ENCODE data around the gene NIPSNAP3A.

DNA sequence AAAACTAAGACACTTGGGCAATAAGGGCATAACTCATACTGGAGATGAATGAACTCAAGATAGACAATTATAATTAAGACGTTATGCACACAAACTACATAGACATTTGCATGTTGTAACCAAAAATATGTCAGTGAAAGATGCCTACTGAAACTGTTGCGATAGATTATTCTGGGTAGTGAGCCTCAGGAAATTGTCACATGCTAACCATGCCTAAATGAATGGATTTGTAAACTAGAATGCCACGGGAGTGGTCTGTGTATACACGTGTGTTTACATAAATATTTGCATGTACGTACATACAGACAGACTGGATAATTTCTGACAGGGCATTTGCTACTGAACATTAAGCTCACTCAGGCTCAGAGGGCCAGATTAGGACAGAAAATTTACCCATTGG lies 17.7 kb downstream of the NIPSNAP3A start:
- TF ChIP-seq, protein P1, sequence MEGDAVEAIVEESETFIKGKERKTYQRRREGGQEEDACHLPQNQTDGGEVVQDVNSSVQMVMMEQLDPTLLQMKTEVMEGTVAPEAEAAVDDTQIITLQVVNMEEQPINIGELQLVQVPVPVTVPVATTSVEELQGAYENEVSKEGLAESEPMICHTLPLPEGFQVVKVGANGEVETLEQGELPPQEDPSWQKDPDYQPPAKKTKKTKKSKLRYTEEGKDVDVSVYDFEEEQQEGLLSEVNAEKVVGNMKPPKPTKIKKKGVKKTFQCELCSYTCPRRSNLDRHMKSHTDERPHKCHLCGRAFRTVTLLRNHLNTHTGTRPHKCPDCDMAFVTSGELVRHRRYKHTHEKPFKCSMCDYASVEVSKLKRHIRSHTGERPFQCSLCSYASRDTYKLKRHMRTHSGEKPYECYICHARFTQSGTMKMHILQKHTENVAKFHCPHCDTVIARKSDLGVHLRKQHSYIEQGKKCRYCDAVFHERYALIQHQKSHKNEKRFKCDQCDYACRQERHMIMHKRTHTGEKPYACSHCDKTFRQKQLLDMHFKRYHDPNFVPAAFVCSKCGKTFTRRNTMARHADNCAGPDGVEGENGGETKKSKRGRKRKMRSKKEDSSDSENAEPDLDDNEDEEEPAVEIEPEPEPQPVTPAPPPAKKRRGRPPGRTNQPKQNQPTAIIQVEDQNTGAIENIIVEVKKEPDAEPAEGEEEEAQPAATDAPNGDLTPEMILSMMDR (IDR thresholded peaks at IDR 0.05) = no peak
- TF ChIP-seq POLR2A (IDR thresholded peaks at IDR 0.05) = no peak
